ENCODE data around the gene ATF4.
"Not testable (repeated sequence)": the region's sequence is repeated elsewhere in the genome, so short reads cannot be mapped to it uniquely, and the experiment has no call there.

Gene ATF4

DNA sequence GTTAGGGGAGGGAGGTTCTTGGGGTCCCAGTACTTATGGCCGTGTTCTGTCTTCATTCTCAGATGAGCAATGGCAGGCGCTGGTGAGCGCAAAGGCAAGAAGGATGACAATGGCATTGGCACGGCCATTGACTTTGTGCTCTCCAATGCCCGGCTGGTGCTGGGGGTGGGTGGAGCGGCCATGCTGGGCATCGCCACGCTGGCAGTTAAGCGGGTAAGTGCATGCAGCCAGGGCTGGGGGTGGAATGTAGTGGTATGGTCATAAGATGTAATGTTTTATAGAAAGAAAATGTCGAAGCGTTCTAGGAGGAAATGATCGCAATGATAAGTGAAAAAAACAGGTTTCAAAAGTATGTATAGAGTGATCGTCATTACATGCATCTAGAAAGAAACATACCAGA is 9.1 kb upstream of the ATF4 start:
- DNase-seq: no peak

- no peak for DNase-seq
Measured at GRCh38 chr22:39512026-39512425, 8.3 kb upstream of the ATF4 start.

GRCh38 chr22:39513791-39514190 is 6.6 kb upstream of the ATF4 start:
- no peak for DNase-seq

DNA sequence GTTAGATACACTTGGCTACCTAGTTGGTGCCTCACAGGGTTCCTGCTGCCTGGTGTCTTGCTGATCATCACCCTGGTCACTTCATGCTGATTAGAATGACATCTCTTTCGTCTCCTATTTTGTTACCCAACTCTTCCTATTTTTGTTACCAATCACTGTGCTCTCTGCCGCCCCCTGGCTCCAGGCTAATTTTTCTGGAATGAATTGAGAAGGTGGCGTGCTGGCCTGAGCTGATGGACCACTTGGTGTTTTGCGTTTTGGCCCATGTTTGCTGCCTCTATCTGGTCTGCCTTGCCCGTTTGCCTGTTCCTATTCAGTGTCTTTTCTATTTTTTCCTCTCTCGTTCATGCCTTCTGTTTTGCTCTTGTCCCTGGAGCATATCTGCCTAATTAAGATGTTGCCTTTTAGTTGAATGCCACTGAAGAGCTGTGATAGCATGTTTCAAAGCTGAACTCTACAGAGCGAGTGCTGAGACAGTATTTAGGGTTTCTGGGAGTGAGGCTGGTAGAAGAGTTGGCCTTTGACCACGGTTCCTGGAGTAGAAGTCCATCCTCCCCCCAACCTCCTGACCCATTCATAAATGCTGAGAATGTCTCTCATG is 5.9 kb upstream of the ATF4 start:
- peak; percentile 47 for DNase-seq

DNA sequence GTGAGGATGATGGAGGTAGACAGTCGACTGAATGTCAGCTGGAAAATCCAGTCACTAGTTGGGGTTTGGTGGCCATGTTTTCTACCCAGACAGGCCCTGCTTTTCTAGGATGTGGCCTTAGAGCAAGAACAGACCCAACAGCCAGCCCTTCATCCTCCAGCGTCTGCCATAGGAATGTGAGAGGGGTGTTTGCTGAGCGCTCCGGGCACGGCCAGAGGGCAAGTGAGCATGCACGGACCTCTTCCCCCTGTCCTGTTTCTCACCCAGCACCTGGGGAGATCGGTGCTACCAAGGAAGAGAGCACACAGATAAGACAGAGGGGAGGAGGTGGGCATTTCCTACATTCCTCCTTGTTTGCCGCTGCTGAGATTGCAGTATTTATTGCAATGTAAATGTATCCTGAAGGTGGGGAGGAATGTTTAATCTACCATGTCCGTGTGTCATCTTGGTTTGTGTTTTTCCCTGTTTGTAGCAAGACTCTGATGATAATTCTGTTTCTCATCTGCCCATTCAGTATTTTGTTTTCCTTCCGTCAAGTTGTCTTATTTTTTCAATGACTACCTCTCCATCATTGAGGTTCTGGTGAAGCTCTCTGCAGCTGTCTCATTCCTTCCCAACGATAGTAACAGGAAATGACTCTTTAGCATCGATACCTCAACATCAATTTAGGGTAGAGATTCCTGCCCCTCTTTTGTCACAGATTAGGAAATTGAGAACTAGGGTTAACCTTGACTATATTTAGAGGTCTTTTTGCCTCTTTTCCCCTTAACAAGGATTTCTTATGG is 4.9 kb upstream of the ATF4 start:
- no peak for DNase-seq

DNA sequence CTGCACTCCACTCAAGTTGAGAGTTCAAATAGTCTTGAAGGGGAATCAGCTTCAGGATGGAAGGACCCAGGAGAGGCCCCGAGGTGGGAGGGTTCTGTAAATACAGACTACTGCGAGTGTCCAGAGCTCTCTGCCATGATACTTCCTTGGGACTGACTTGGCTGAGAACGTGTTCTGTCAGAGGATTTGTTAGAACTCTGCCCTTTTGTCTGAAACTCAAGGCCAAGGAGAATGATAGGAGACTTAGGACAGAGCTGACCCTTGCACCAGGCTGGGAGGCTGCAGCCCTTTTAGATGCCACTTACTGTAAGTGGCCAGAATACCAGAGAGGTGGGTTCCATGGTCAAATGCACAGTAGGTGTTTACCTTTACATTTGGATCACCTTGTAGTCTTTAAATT is 2.9 kb upstream of the ATF4 start:
- DNase-seq: no peak

- DNase-seq: no peak
Measured at GRCh38 chr22:39518144-39518786, 2.1 kb upstream of the ATF4 start.

DNA sequence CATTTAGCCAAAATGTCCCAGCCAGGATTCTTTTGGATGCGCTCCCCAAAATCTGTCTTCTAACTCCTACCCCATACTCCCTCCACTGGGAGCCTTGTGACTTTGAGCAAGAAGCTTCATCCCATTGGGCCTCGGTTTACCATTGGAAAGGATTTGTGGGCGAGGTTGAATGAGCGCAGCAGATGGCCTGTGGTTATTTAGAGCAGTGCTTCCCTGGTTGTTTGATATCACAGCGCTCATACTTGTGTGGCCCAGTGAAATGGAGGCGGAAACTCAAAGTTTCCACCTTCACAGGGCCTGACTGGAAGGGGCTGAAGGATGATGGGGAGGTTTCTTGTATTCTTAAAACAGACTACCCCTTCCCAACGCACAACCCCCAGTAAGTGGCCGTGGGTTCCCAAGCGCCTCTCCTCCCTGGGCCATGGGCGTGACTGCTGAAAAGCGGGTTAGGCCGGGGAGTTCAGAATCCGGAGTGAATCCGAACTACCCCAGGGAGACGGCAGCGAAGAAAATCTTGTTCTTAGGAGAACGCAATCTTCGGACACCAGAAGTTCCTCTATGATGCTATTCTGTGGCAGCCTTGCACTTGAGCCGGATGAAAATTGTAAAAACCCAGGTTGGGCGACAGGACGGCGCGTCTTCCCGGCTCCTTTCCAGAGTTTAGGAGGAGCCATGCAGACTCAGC is 1.2 kb upstream of the ATF4 start:
- DNase-seq: no peak

DNA sequence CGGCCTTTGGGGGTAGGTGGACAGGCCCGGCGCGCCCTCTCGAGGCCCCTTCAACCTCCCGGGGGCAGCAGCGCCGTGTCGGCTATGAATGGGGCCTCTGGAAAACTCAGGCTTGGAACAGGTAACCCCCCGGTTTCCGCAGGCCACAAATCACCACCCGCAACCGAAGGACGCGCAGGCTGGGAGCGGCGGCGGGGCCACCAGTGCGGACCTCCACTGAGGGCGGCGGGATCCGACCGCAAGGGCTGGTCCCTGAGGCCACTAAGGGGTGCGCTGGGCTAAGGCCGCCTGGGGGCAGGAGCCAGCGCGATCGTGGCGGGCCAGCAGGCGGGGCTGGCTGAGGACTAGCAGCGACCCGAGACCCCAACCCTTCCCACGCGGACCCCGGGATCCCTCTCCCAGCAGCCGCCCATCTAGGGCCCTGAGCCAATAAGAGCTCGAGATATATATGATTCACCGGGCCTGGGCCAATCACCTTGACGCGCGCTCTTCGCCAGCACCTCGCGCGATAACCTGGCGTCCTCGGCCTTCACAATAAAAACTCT is 609 bp upstream of the ATF4 start:
- peak; percentile 93 for DNase-seq

- not testable (repeated sequence) for DNase-seq
Measured at GRCh38 chr22:39521106-39521885, 934 bp downstream of the ATF4 start.

DNA sequence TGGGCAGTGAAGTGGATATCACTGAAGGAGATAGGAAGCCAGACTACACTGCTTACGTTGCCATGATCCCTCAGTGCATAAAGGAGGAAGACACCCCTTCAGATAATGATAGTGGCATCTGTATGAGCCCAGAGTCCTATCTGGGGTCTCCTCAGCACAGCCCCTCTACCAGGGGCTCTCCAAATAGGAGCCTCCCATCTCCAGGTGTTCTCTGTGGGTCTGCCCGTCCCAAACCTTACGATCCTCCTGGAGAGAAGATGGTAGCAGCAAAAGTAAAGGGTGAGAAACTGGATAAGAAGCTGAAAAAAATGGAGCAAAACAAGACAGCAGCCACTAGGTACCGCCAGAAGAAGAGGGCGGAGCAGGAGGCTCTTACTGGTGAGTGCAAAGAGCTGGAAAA is 1.7 kb downstream of the ATF4 start:
- DNase-seq: not testable (repeated sequence)

GRCh38 chr22:39522567-39523300 is 2.4 kb downstream of the ATF4 start:
- no peak for DNase-seq

DNA sequence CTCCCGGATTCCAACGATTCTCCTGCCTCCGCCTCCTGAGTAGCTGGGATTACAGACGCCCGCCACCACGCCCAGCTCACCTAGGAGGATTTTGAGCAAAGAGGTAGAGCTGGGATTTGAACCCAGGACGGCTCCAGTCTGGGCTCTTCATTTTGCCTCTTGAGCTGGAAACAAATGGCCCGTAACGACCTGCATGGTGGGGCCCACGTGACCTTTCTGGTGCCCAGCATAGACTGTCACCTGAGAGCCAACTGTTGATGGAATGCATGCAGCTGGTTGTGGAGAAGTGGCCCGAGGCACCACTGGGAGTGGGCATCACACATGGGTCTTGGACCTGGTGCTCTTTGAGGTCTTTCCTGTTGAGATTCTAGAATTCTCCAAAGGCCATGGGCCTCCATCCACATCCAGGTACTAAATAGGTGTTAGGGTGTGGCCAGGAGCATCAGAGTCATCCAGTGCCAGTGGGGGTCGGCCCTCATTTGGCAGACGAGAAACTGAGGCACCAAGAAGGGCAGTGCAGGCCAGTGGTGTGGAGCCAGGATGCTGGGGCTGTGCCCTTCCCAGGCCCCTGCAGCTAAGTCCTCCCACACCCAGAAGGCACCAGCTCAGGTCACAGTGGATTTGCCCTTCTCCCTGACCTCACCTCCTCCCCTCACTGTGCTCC is 3.9 kb downstream of the ATF4 start:
- no peak for DNase-seq

DNA sequence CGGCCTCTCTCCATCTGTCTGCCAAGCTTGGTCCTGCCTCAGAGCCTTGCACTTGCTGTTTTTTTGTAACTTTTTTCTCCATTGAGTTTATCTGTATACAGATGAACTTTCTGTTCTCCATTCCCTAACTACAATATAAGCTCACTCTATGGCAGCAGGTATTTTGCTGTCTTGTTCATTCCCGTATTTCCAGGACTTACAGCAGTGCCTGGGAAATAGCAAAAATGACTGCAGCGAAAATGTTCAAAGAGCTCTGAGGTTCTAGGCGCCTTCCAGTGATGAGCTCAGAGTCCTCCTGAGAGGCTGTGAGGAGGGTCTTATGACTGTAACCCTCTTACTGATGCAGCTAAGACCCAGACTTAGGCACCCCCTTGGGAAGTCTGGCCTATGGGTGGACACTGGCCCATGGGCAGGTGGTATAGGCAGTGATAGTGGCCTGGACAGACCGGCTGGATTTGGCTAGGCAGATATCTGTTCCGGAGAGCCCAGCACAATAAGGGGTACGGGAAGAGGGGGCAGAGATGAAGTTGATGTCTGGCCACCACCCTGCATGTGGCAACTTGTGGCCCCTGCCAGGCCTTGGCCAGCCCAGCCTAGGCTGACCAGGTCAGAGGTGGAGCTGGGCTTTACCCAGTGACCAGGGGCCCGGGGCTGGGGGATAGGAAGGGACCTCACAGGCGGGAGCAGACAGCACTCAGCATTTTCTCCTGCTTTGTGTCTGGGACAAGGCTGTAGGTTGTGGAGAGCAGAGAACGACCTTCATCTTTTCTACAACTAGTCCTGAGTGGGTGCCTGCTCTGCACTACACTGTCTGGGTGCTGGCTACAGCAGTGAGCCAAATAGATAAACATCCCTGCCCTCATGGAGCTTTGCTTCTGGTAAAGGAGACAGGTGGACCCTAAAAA is 4.6 kb downstream of the ATF4 start:
- no peak for DNase-seq

GRCh38 chr22:39525658-39525975 is 5.3 kb downstream of the ATF4 start:
- DNase-seq: no peak

DNA sequence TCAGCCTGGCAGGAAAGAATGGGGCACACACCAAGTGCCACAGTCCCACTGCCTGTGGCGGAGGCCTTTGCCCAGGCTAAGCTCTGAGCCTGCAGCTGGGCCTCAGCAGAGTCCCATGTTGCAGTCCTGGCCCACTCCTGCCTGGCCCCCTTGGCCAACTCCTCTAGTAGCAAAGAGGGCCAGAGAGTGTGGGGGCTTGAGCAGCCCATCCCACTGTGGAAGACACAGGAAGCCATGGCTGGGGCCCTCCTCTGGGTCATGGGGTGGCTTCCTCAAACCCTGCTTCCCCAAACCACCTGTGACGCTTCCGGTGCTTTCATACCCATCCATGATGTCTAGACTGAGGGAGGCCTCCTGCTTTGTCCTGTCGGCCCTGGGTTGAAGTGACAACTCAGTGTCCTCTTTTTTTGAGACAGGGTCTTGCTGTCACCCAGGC is 6.4 kb downstream of the ATF4 start:
- DNase-seq: no peak

DNA sequence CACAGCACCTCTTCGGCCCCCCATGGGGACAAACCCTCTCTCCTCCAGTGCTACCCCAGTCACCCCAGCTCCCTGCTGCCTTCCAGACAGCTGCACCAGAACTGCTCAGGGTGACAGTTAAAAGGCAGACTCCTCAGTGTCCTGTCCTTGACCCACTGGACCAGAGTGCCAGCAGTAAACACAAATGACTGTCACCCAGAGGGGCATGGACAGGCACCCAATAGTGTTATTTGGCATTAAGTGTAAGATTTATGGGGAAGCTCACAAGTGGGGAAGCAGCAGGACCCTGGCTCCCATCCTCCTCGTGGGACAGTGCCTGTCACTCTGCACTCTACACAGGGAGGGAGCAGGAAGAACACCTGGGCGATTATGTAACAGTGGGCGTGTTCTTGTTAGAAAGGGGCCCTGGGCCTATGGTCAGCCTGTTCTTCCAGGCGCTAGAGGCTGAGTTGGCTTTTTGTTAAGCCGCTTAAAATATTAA is 7.2 kb downstream of the ATF4 start:
- no peak for DNase-seq

GRCh38 chr22:39528080-39528661 is 7.8 kb downstream of the ATF4 start:
- DNase-seq: no peak

DNA sequence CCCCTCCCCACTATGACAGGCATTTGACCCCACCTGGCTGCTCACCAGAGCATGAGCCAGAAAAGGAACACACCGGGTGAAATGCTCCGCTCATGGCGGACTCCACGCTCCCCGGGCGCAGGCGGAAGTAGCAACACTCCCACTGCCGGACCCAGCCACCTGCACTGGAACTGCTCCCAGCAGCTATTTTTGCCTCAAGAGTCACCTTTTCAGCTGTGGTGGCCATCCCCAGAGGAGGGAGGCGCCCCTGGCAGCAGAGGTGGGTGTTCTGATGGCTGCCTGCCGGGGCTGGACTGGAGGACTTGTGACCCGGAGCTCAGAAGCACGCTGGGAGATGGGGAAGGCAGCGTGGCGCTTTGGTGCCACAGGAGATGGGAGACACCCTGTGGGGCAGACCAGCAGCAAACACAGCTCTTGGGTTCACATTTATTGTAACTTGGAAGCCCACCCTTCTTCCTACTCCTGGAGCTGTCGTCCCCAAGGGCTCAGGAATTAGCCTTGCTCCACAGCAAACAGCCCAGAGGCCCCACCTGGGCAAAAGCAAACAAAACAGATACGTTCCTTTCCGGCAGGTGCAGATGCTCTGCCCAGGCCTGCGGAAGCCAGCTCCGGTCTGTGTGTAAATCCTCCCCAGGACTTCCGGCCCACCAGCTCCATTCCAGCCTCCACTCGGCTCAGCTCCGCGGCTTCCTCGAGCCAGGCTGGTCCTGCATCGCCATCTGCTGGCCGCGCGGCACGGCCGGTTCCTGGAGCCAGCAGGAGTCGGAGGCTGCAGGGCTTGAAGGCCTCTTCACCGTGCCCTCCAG is 8.5 kb downstream of the ATF4 start:
- DNase-seq: peak; percentile 80

Measured in activated T-cell treated with anti-CD3 and anti-CD28 coated beads for 4 hours (primary cell).